GM21528 (cell line): ENCODE measurements around the gene FOXP1.

Experiments
- ATAC-seq: cut with Tn5 transposase; IDR thresholded peaks from one replicate; pipeline ENCODE4 v1.9.1; 2021; ENCODE audit warnings: mild to moderate bottlenecking, moderate library complexity; ENCODE audit not compliant: unreplicated experiment, low FRiP score

Gene FOXP1

DNA sequence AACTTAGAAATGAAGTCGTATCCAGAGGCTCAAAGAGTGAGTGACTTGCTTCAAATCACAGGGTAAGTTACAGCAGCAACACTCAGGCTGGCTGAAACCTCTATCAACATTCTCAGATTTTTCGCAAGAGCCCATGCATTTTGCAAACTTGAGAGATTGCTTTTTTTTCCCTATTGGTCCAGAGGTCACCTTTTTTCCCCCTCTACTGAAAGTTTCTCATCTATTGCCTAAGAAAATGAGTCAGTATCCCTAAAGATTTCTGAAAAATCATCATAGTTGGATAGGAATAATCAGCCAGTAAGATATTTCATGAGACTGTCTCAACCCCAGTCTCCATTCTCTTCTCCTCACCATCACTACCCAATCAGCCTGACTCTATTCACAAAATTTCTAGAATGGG lies 410.6 kb downstream of the FOXP1 start:
- ATAC-seq, result no peak

DNA sequence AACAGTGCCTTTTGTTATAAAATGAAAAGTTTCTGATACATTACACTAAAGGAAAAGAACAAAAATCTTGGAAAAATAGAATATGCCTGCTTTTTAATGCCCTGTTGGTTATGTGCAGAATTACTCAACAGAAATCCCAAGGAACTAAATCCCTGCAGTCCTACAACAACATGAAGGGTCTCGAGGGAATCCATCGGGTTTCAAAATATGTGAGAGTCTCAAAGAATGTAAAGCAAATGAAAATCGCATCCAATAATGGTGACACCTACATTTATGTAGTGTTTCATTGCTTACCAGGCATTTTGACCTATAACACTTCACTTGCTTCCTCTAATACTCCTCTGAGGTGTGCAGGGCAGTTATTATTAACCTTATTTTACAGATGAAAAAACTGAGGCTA lies 411.3 kb downstream of the FOXP1 start:
- ATAC-seq, result no peak

DNA sequence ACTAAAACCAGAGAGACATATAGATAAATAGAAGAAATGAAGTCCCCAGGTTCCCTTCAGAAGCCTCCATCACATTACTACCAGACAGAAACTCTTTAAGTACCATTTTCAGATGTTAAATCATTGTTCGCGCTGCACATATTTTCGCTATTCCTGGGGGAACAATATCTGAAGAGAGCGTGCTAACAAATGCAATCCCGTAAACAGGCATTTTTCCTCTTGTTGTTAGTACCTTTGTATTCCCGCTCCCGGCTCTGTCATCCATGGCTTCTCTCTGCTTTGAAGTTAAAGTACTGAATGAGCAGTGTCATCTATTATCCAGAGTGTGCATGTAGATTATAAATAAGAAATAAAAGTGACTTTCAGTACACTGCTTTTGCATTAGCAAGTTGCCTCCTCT lies 412.3 kb downstream of the FOXP1 start:
- no peak for ATAC-seq

DNA sequence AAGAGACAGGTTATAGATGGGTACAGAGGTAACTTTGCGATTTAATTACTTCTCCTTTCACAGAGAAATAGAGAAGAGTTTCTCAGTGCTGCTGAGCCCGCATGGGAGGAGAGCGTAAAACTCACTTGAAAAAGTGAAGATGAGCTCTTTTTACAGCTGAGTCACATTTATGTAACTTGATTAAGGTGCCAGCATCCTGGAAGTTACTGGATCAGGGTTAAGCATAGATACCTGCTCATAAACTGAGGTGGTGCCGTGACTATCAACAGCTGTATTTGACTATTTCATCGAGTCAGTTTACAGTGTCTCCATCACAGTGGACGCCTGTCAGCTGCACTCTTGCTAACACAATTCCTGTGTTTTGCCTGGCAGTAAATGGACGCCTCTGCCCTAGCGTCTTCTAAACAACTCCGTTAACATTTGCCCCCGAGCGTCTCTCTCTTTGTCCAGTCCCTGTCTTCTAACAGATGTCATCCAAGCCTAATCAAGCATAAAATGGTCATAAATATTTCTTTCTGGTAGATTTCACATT lies 414.6 kb downstream of the FOXP1 start:
- ATAC-seq, result no peak

DNA sequence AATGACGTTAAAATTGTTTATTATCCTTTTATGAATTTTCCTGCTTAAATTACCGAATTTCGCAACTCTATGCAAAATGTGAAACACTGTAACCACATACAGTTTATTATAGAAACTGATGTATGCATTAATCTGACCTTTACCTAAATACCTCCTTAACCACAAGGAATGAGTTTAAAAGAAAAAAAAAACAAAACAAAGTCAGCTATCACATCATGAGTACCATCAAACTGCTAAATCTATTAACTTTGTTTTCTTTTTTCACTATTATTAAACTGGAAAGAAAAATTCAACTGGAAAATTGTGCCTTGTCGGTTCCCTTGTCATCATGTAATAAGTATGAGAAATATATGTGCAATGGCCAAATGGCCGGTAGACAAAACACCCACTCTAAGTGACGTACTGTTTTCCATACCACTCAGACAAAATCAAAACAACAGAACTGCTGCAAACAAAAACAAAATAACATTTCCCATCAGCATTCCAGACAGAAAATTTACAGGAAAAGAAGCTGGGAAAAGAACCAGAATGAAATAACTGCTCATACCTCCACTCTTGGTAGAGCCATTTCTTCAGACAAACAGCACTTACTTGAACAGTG lies 415.3 kb downstream of the FOXP1 start:
- no peak for ATAC-seq

DNA sequence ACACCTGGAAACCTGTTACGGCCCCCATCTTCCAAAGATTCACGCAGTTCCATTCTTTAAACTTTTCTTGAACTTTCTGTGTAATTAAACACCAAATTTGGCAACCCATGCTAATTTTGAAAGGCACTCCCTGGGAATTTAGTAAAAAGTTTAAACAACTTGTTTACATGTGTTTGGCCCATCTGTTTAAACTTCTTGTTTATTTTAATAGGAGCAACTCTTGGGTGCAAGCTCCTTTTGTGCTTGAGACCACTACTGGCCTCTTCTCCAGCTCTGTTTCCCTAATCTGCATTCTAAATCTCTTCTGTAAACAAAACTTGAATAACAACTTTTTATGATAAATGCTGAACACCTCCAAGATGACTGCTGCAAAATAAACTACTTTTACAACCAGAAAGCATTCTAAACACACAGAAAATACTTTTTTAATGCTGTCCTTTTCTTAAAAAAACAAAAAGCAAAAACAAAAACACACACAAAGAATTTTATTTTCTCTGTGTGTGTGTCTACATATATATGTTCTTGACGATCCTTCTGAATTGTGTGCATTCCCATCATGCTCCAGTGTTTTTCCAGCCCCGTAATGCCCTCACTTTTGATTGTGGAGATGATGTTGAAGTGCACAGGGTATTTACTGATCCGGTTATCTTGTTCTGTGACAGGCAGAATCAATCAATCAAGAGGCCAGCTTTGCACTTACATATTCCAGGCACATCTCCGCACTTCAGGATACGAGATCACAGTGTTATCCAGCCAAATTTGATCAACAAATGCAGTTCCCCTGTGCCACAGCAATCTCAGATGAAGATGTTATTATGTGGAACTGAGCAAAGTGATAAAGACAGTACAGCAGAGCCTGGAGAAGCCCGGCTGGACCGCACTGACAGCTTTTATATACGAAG lies 416.9 kb downstream of the FOXP1 start:
- ATAC-seq, result no peak

DNA sequence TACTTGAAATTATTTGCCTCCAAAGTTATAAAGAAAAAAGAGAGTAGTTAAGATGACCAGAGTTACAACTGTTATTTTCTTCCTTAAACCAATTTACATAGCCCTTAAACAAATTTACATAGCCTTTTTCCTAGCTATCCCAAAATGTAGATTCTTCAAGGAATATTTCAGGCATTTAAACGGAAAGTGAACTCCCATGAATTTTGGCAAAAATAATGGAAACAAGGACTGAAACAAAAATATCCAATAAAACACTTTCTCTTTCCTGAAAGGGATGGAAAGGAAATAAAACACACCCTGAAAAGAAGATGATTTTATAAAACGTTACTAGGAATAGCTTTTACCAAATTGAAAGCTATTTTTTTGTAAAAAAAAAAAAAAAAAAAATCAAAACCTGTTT lies 418.6 kb downstream of the FOXP1 start:
- ATAC-seq, result no peak

DNA sequence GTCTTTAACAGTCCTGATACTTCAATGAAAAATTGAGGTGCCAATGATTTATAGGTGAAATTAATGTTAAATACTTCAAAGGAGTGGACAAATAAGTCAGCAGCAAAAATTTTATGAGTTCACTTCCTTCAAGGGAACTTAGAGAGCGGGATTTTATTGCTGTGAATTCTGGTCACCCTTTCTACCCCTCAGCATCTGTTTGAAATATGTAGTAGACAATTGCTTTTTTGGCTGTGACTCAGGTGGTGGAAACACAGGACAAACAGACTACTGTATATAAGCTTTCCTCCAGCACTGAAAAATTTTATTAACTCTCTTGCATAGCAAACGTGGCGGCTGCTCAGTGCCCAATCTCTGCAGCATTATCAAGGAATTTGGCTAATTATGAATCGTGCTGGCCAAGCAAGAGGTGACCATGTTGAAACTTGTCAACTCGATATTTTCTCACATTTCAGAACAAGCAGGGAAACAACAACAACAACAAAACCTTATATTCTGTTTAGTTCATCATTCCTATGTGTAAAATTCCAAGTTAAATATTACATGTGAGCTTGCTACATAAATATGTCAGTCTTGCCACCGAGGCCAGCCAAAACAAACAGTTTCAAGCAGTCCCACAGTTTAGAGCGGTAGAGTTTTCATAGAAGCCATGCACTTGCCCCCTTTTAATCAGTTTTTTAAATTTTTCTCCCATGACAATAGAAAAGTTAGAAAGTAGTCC lies 420.2 kb downstream of the FOXP1 start:
- ATAC-seq, result no peak

DNA sequence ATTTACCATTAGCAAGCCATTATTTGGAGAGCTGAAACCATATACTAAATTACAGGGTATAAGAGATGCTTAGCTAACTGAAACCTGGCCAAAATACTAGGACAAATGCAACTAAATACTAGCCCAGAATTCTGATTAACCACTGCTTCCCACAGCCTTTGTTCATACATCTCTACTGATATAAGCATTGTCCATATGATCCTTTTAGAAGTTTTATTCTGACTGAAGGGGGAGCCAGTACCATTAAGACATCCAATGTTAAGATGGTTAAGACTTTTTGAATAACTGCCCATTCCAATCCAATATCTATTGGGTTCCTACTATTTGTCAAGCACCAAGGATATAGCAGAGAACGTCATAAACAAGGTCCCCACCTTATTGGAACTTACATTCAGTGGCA lies 421.3 kb downstream of the FOXP1 start:
- no peak for ATAC-seq

DNA sequence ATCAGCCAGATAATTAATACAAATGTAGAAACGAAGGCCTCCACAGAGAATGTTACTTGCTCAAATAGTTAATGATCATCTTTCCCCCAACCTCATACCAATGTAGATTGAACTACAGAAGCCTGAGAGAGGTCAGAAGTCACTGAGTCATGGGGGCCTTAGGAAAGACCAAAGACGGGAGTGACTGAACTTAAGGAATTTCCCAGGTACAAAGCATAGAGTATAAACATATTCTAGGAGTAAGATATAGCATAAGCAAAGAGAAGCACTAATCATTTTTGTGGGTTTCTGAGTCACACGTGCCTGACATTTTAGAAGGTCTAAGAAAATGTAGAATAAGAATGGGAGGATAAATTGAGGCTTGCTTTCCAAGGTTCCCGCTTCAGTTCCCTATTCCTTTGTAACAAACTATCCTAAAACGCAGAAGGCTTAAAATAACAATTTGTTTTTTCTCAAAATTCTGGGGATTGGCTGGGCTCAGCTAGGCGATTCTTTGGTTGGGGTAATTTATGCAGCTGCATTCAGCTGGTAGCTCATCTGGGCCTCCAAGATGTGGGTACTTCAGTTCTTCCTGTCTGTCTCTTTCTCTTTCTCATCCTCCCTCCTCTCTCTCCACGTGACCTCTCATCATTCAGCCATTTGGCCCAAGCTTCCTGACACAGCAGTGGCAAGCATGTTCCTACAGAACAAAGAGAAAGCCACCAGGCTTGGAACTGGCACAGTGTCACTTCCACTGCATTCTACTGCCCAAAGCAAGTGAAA lies 422.6 kb downstream of the FOXP1 start:
- no peak for ATAC-seq

DNA sequence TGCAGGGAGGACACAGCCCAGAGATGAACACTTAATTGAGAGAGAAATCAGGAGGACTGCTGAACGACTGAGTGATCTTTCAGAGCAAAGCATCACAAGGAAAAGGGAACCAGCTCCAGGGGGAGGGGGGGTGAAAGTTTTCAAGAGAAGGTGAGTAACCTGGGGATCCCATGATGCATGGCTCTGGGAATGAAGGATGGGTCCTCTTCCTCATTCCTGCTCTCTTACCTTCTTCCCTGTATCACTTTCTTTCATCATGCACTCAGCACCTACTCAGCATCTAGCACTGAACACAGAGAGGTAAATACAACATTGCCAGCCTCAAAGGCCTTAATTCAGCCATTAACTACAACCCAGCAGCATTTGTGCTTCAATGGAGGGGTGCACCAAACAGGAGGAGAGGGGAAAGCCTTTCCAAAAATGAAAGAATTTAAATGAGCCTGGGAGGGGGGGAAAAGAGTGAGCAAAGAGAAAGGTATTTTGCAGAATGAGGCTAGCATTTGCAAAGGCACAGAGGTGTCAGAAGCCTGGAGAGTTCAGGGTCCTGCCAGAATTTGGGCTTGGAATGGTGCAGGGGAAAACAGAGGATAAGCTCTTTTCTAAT lies 427.4 kb downstream of the FOXP1 start:
- no peak for ATAC-seq

DNA sequence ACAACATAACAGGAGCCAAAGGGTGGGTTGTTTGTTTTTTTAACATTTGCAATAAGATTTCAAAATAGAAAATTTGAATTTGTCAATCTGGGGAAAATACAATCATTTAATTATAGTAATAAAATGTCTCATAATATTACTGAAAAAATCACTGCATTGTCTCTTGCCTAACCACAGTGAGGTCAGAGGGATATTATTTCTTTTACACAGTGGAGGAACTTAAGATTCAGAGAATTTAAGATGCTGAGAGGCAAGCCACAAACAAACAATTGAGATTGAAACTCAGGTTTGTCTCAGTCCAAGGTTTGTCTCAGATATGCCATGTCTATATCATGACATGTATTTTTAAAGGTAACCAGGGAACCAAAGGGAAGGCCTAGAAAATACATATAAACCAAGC lies 428.7 kb downstream of the FOXP1 start:
- no peak for ATAC-seq

DNA sequence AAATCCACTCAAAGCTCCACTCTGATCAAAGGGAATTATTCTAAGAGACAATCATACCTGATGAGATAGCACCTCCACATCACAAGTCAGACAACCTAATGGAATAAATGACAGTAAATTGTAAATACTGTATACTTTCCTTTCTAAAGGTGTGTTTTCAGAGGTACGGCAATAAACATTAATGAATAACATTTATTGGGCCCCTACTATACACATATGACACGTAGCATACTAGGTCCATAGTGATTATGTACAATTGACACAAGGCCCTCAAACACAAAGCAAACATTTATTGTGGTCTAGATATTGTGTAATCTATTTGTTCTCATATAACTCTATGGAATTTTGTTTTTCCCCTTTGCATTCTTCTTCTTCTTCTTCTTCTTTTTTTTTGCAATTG lies 429.8 kb downstream of the FOXP1 start:
- ATAC-seq, result no peak

DNA sequence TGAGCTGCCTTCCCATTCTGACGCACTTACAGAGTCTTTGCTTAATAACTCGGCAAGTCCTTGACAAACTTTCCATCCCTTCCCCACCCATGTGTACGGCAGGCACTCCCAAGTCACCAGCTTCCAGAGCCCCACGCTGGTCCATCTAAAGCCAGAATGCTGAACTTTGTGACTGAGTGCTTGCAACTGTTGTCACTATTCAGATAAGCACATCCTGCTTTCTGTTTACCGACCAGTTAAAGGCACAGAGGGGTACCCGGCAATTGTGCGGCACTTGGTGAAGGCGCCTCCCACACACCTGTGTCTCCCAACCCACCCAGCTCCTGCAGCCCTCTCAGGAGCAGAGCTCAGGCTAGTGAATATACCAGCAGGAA lies 430.6 kb downstream of the FOXP1 start:
- no peak for ATAC-seq

DNA sequence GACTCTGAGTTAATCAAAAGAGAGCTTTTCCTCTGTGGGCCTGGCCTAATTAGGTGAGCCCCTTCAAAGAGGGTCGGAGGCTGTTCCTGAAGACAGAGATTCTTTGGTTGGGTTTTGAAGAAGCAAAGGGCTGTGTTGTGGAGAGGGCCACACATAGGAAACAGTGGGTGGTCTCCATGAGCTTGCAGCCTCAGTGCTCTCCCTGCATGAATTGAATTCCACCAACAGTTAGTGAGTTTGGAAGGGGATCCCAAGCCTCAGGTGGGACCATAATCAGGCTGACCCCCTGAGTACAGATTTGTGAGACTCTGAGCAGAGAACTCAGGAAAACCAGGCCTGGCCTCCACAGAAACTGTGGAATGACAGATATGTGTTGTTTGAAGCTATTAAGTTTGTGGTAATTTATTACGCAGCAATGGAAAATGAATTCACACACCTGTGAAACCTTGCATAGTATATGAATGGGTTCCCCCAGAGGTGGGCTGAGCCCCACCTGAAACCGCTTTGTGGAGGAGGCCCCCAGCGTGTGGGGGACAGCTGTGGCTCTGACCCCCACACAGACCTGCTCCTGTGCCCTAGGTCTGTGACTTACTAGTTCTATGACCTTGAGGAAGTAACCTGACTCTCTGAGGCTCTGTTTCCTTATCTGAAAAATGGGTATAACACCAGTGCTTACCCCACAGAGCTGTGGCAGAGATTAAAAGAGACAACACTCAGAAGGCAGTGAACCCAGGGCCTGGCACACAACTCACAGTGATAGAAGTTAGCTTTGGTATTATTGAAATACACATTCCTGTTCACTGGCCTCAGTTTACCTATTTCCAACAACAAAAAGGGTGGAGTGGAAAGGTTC lies 431.3 kb downstream of the FOXP1 start:
- ATAC-seq, result no peak

DNA sequence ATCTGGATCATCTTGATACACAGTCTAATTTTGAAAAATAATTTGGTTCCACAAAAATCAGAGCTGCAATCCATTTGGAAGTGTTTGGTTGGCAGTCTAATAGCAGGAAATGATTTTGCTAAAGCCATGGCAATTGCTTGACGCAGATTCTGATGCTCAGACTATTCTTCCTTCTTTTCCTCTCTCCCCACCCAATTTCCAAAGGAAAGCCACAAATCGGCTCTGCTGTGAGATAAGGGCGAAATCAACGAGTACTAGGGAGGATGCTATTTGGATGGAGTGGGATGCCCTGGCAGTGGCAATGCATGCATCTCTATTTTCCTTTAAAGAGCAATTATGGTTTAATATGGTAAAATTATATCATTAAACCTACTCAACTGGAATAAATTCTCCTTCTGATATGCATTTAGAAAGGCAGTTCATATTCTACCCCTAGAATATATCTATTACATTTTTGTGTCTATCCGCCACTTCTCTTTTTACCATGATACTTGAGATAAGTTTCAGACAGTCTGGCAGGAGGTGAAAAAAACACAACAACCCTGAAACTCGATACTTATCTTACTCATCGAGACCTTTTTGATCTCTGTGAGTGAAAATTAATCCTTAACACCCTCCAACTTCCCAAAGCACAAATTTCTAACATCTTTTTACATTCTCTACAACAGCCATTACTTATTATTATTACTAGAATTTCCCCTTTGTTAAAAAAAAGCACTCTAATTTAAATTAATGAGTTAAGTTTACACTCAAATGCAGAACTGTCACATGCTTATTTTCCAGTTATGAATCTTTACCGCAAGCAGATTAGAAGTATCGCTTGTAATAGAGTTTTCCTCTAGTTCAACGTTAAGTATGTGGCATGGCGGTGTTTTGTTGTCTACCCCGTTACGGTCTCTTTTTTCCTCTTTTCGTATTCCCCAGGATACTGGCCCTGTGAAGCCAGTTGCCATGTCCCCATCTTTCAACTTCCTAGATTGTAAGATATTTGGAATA lies 433.3 kb downstream of the FOXP1 start:
- no peak for ATAC-seq

DNA sequence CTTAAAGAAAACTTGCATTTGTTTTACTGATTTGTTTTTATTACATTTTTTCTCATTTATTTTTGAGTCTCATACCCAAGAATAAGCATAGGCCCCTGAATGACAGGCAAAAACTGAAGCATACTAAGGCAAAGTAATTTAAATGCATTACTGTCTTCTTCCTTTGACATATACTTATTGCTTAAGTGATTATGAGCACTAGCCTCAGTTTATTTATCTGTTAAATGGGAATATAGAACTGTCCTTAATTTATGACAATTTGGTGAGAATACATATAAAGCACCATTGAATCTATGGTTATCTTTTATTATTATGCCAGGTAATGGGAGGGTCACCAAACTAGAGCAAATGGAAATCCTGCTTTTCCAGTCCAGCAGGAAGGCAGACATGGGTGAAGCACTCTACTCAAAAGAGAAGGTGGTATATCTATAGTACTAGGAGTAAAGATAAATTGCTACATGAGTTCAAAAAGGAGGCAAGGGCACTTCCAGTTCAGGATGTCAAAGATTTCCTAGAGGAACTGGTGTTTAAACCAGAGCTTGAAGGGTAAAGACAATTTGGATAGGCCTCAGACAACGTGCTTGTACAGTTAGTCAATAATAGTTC lies 435.0 kb downstream of the FOXP1 start:
- ATAC-seq, result no peak

DNA sequence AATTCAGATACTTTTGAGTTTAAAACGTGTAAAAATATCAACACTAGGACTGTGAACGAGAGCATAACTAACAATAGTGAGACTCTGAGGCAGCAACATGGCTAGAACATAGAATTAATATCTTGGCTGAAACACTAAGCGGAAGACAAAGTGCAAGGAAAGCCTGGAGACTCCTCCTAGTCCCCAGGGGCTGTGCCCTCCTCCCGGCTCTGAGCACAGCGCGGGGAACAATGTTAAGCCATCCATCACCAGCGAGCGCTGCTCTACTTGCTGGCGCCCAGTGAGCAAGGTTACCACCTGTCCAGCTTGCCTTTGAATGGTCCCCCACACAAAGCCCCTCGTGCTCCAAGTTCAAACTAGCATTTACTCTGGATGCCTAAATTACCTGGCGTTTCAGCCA lies 436.9 kb downstream of the FOXP1 start:
- ATAC-seq, result no peak
